Stimulated activated CD4-positive, alpha-beta T cell treated with anti-CD3 and anti-CD28 coated beads, Interleukin-2, amount 100 ng/mL, for 4 hours (primary cell): ENCODE measurements around the gene F10.

Source experiments
- DNase-seq: peaks from one replicate; pipeline ENCODE4 v3.0.0-alpha.2; 2020; ENCODE audit warnings: low read depth

F10 gene

GRCh38 chr13:113138792-113139551 is 16.4 kb downstream of the F10 start:
- DNase-seq: no peak

- no peak for DNase-seq
Observed at GRCh38 chr13:113139577-113139976, 17.0 kb downstream of the F10 start.

GRCh38 chr13:113140677-113141600 is 18.3 kb downstream of the F10 start:
- no peak for DNase-seq

GRCh38 chr13:113141601-113141970 is 19.0 kb downstream of the F10 start:
- DNase-seq: no peak

- no peak for DNase-seq
Observed at GRCh38 chr13:113142876-113143275, 20.3 kb downstream of the F10 start.

GRCh38 chr13:113143466-113144254 is 21.1 kb downstream of the F10 start:
- no peak for DNase-seq

GRCh38 chr13:113144255-113144629 is 21.6 kb downstream of the F10 start:
- DNase-seq: no peak

GRCh38 chr13:113145496-113145895 is 22.9 kb downstream of the F10 start:
- DNase-seq: no peak

- DNase-seq: no peak
Observed at GRCh38 chr13:113145911-113146598, 23.5 kb downstream of the F10 start.

GRCh38 chr13:113146750-113147149 is 24.2 kb downstream of the F10 start:
- no peak for DNase-seq

GRCh38 chr13:113147206-113147605 is 24.6 kb downstream of the F10 start:
- no peak for DNase-seq

- no peak for DNase-seq
Observed at GRCh38 chr13:113148407-113148806, 25.8 kb downstream of the F10 start.

GRCh38 chr13:113148940-113149503 is 26.4 kb downstream of the F10 start:
- no peak for DNase-seq

- no peak for DNase-seq
Observed at GRCh38 chr13:113149711-113150549, 27.3 kb downstream of the F10 start.

GRCh38 chr13:113150550-113151365 is 28.2 kb downstream of the F10 start:
- DNase-seq: no peak

GRCh38 chr13:113151745-113152690 is 29.4 kb downstream of the F10 start:
- DNase-seq: no peak

GRCh38 chr13:113152691-113152983 is 30.0 kb downstream of the F10 start:
- no peak for DNase-seq

- no peak for DNase-seq
Observed at GRCh38 chr13:113152984-113153809, 30.6 kb downstream of the F10 start.
